Pancreas (tissue), 10 donors: ENCODE data around the gene HDAC2. TPM values are rescaled to one million over a fixed set of nuclear protein-coding genes. Genes with fewer than 3 reads are reported as not detected.

ENCODE experiments used
- ATAC-seq, 4 donors: fragments of 200-7000 bp; cut with Tn5 transposase; one replicate each; pipeline versions ENCODE4 v1.8.0 to v1.9.1; 2020; ENCODE audit warnings: mild to moderate bottlenecking in 4 of 4, moderate library complexity in 4 of 4
- DNase-seq, 6 donors: peaks; one replicate each; pipeline ENCODE4 v3.0.0-alpha.2; 2020
- FAIRE-seq: peaks from 2 replicates; lab custom pipeline; 2012; peaks lifted over from hg19 to GRCh38; lab: Jason Lieb, UNC
- H3K27ac ChIP-seq, 4 donors: fragments of 200-600 bp; sonication (generic); 1 replicate in 3 of 4; 2 replicates in 1 of 4; pipeline versions ENCODE4 v1.5.0 to v1.8.0; 2020
- H3K27me3 ChIP-seq, 4 donors: fragments of 200-600 bp; one replicate each; pipeline ENCODE4 v1.8.0; 2021
- H3K36me3 ChIP-seq, 3 donors: fragments of 200-600 bp; sonication (generic) in 1 of 3; one replicate each; pipeline versions ENCODE4 v1.5.0 to v1.8.0; 2020 to 2021
- H3K4me1 ChIP-seq, 3 donors: fragments of 200-600 bp; one replicate each; pipeline ENCODE4 v1.8.0; 2021
- H3K4me3 ChIP-seq, 4 donors: fragments of 200-600 bp; sonication (generic) in 2 of 4; one replicate each; pipeline versions ENCODE4 v1.5.0 to v1.8.0; 2020 to 2021
- H3K9me3 ChIP-seq, 4 donors: fragments of 200-600 bp; one replicate each; pipeline ENCODE4 v1.8.0; 2021
- WGBS, 2 donors: extraction: QIAGEN DNeasy Blood & Tissue Kit; methylation state at CpG; one replicate each; pipeline ENCODE4 v1.1.7; 2013; 5-methylcytosine and 5-hydroxymethylcytosine counted together
- intact Hi-C, 3 donors: fragments of 100-400 bp; cut with DNase I; formaldehyde crosslinking; loops; one replicate each; pipeline versions ENCODE4 v1.11.1 to v1.14.2; 2022
- polyA plus RNA-seq, 2 donors: library from polyadenylated mRNA; stranded (reverse); fragments of 200-250 nt; gene quantifications; one replicate each; pipeline ENCODE4 v1.2.3, GENCODE V29; 2013
- total RNA-seq, 6 donors: library from RNA; stranded (reverse); fragmentation: NEBNext Ultra II Directional in 4 of 6; extraction: Animal tissue kit (Norgen Biotek cat#: 25700) in 4 of 6; gene quantifications; one replicate each; pipeline versions ENCODE4 v1.2.1 to v1.2.4, GENCODE V29; 2021 to 2023
- TF ChIP-seq, protein P1 (sequence below), 4 donors: fragments of 200-600 bp; sonication (generic) in 3 of 4; IDR thresholded peaks; one replicate each; pipeline versions ENCODE4 v1.5.0 to v1.8.0; 2021; ENCODE audit warnings: antibody characterized with exemption in 4 of 4
- donor health status: healthy with polysubstance abuse.
- donor health status: DM: no; HTN: no; CAD: no; lungs with moderate emphysema.
- donor health status: DM: no; HTN: no; CAD: no.
- donor health status: control.
- donor health status: control.
- donor health status: Bipolar disorder and iron deficiency.
- donor health status: DM: yes; HTN: yes; CAD: no.
- donor health status: DM: no; HTN: no; CAD: no.
- donor health status: DM: no; HTN: no; CAD: no.
- donor health status: DM: yes; HTN: yes; CAD: no.

The HDAC2 gene
- total and polyA plus RNA-seq, 8 donors, result 23.6 to 48.9 (median 32.2) TPM

DNA sequence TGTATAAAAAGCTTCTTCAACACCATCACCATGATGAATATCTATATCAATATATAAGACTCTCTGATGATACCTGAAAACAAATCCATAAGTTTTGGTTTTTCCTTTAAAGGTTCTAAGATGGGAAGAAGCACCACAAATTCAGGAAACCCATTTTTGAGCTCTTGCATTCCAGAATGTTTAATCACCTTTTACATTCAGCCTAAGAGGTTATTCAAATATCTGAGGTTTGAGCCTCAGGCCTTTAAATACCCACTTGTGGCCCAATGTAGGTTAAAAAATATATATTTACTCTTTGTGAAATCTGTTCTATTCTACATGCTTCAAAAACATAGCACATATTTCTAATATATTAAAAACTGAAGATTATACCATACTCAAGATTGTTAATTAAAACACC is 17.6 kb downstream of the HDAC2 start:
- no peaks in the 10 kb centered on the region for H3K4me1 ChIP-seq
- intact Hi-C loops, result no loop called here

DNA sequence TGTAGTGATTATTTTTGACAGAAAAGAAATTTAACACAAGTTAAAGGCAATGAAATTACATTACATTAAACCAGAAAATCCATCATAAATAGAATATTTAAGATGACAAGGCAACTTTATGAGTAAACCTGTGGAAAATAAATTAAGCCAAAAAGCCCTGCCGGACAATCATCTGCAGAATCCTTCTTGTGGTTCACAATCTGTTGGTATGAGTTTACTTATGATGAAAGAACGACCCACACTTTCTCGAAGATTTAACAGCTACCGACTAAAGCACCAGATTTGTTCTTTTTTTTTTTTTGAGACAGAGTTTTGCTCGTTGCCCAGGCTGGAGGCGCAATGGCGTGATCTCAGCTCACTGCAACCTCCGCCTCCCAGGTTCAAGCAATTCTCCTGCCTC is 21.4 kb downstream of the HDAC2 start:
- H3K4me1 ChIP-seq, result no peaks in the 10 kb centered on the region
- FAIRE-seq (no peak), ATAC-seq (no peak), DNase-seq (no peak)
- H3K27ac ChIP-seq, result no peak overlapping the region
- no peak overlapping the region for H3K4me3 ChIP-seq
- H3K27me3 ChIP-seq, result no peaks in the 10 kb centered on the region
- WGBS, 2 donors, result 85 to 93% methylated on average over 8 of the region's 8 CpGs
- intact Hi-C loops, result no loop called here
- TF ChIP-seq, protein P1, sequence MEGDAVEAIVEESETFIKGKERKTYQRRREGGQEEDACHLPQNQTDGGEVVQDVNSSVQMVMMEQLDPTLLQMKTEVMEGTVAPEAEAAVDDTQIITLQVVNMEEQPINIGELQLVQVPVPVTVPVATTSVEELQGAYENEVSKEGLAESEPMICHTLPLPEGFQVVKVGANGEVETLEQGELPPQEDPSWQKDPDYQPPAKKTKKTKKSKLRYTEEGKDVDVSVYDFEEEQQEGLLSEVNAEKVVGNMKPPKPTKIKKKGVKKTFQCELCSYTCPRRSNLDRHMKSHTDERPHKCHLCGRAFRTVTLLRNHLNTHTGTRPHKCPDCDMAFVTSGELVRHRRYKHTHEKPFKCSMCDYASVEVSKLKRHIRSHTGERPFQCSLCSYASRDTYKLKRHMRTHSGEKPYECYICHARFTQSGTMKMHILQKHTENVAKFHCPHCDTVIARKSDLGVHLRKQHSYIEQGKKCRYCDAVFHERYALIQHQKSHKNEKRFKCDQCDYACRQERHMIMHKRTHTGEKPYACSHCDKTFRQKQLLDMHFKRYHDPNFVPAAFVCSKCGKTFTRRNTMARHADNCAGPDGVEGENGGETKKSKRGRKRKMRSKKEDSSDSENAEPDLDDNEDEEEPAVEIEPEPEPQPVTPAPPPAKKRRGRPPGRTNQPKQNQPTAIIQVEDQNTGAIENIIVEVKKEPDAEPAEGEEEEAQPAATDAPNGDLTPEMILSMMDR (IDR thresholded peaks at IDR 0.05), result no peak
- peaks cover 0 to 30% (median 0%) of the 10 kb centered on the region in 3 donors for H3K36me3 ChIP-seq
- no peaks in the 10 kb centered on the region for H3K9me3 ChIP-seq

More for the DNA sequence above, 17.6 kb downstream of the HDAC2 start:
- H3K27ac ChIP-seq, result no peak overlapping the region
- FAIRE-seq (no peak), DNase-seq (no peak), ATAC-seq (no peak)
- H3K36me3 ChIP-seq, result peaks cover 0 to 15% (median 0%) of the 10 kb centered on the region in 3 donors
- H3K9me3 ChIP-seq, result no peaks in the 10 kb centered on the region
- no peaks in the 10 kb centered on the region for H3K27me3 ChIP-seq
- no peak overlapping the region for H3K4me3 ChIP-seq
- TF ChIP-seq, protein P1 (IDR thresholded peaks at IDR 0.05), result no peak

DNA sequence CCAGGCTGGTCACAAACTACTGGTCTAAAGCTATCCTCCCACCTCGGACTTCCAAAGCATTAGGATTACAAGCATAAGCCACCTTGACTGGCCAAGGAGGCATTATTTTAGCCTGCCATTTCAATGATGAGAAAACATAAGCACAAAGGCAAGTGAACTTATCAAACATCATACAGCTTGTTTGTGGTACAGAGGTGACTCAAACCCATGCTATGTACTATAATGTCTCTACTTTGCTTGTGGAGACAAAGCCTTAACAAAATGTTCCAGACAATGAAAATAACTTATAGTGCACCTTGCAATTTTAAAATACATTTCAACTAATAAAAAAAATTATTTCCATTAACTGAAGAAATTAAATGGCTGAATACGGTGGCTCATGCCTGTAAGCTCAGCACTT is 26.2 kb downstream of the HDAC2 start:
- intact Hi-C loops, result no loop called here
- H3K27ac ChIP-seq, result no peak overlapping the region
- no peaks in the 10 kb centered on the region for H3K27me3 ChIP-seq
- TF ChIP-seq, protein P1 (IDR thresholded peaks at IDR 0.05), result no peak
- no peak overlapping the region for H3K4me3 ChIP-seq
- no peak for DNase-seq
- H3K9me3 ChIP-seq, result no peaks in the 10 kb centered on the region
- FAIRE-seq, result no peak
- H3K36me3 ChIP-seq, result peaks cover 0 to 54% (median 0%) of the 10 kb centered on the region in 3 donors
- 92 to 96% methylated on average over 2 of the region's 2 CpGs for WGBS, 2 donors
- no peak for ATAC-seq
- H3K4me1 ChIP-seq, result no peaks in the 10 kb centered on the region

DNA sequence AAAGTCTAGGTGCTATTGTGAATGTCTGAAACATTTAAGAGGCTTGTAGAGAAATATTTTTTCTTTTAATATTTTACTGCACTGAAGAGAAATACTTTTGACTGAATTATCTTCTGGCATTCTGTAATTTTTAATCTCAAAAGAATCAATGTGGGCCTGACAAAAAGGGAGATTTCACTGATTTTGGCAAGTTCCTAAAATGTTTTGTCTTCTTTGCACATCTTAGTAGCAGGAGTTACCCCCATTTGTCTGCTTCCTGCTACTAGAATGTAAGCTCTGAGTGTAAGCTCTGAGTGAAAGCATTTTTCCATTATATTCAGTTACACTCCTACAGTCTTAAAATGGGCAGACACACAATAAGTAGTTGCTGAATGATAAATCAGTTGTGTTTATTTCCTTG is 31.1 kb downstream of the HDAC2 start:
- ATAC-seq, result no peak
- peaks cover 0 to 35% (median 0%) of the 10 kb centered on the region in 3 donors for H3K36me3 ChIP-seq
- TF ChIP-seq, protein P1 (IDR thresholded peaks at IDR 0.05), result no peak

DNA sequence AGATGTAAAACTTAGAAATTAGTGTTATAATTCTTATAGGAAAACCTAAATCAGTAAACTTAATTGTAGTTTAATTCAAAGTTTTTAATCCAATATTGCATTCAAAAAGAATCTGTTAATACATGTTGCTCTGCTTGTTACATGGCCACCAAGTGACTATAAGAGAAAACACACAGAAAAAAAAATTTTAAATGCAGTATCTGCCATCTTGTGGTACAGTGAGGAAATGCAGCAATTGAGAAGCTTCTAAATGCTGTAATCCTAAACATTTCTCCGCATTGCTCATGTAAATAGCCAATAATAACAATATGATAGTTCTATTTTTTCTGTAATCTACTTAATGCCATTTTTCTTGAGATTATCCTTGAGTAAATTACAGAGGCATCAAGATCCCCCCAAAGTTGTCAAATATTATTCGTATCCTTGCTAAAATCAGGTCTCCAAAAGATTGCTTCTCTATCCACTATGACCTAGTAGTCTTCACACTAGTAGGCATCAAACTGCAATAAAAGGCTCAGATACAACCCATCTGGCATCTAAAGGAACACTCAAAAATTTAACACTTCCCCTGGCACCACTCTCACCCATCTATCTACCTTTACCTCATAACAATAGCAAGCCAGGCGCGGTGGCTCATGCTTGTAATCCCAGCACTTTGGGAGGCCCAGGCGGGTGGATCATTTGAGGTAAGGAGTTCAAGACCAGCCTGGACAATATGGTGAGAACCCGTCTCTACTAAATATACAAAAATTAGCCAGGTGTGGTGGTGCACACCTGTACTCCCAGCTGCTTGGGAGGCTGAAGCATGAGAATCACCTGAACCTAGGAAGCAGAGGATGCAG is 34.6 kb downstream of the HDAC2 start:
- TF ChIP-seq, protein P1 (IDR thresholded peaks at IDR 0.05), result peak; percentile 50 to 78 (median 70)
- peak; percentile 97 for FAIRE-seq
- 80 to 85% methylated on average over 6 of the region's 6 CpGs for WGBS, 2 donors

More for the DNA sequence above, 31.1 kb downstream of the HDAC2 start:
- DNase-seq (no peak), FAIRE-seq (no peak)
- no peak overlapping the region for H3K27ac ChIP-seq
- H3K4me3 ChIP-seq, result no peak overlapping the region
- no peaks in the 10 kb centered on the region for H3K27me3 ChIP-seq
- intact Hi-C loops, result no loop called here
- H3K9me3 ChIP-seq, result no peaks in the 10 kb centered on the region
- H3K4me1 ChIP-seq, result no peaks in the 10 kb centered on the region

More for the DNA sequence above, 34.6 kb downstream of the HDAC2 start:
- Histone ChIP-seq H3K4me3 (no peak overlapping the region), H3K4me1 (no peaks in the 10 kb centered on the region), H3K9me3 (no peaks in the 10 kb centered on the region), H3K36me3 (peaks cover 0 to 15% (median 0%) of the 10 kb centered on the region in 3 donors), H3K27ac (no peak overlapping the region), H3K27me3 (no peaks in the 10 kb centered on the region)
- peak; percentile 48 to 87 (median 82) for ATAC-seq
- intact Hi-C loops, result no loop called here
- no peak for DNase-seq
